Suppressor macrophage (primary cell): ENCODE measurements around the gene FRMD1.
A peak's percentile ranks its signal among the peaks of the same experiment; 100 is the strongest.

Source experiments
- DNase-seq, 4 experiments: peaks; one replicate each; pipeline ENCODE4 v3.0.0-alpha.2; 2020 to 2022

The FRMD1 gene

DNA sequence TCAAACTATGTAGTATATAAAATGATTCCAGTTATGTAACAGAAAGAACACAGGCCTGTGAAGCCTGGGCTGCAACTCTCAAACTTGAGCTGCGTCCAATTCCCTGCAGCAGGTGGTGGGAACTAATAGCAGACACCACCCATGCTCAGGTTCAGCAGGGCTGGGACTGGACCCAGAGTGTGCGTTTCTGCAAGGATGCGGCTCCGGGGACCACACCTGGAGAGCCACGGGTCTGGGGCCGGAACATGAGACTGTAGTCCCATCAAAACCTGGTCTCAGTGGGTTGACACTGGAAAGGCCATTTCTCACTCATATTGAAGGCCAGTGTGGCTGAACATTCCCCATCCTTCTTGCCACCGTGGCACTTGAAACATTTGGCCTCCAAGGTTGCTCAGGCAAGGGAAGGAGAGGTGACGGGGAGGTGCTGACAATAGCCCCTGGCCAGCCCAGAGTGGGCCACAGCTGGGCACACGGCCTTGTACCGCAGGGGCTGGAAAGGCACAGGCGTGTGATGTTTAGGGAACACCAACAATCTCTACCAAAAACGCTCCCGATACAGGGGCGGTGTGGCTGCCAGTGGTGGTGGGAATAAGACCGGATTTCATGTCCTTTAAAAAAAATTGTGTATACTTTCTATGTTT, 38.0 kb downstream of the FRMD1 start:
- DNase-seq: no peak

DNA sequence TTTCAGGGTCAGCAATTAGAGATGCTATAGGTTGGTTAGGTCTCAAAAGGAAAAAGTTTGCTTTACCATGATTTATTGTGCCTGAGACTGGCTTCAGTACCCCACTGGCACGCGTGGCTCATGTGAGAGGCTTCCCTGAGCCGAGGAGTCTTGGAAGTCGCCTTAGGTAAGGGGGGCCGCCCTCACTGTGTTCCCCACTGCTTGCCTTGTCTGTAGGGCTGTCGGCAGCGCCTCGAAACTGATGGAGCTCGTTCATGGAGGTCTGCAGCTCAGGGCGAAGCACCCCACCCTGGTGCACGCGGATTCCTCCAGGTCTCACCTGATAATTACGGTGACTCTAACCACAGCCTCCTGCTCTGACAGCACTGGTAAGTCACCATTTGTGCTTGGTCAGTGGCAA, 39.2 kb downstream of the FRMD1 start:
- no peak for DNase-seq

- DNase-seq: no peak
Measured at GRCh38 chr6:168039301-168039700, 39.7 kb downstream of the FRMD1 start.

DNA sequence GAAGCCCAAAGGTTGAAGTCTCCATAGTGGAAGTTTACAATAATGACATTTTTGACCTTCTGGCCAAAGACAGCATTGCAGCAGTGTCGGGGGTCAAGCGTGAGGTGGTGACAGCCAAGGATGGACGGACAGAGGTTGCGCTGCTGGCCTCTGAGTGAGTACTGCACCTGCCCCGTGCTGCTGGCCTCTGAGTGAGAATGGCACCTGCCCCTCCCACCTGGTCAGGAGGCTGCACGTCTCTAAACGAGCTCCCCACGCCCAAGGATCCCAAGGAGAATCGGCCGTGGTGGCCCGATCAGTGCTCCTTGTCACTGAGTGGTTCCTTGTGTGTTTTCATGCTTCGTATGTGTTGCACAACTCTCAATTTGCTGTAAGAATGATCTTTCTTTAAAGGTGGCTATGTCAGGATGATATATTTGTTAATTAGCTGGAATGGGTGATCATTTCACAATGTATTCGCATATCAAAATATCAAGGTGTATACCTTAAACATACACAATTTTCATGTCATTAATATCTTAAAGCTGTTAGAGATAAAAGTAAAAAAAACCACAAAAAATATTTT, 40.4 kb downstream of the FRMD1 start:
- DNase-seq: no peak

DNA sequence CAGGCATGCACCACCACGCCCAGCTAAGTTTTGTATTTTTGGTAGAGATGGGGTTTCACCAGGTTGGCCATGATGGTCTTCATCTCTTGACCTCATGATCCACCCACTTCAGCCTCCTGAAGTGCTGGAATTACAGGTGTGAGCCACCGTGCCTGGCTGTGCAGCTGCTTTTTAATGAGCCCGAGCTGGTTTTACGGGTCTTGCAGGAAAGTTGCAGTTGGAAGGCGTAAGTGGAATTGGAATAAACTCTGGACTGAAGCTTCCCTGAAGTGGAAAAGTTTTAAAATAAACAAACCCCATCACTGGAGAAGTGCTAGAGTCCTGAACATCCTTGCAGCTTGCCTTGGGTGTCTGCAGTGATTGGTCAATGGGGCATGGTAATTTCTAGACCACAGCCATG, 41.2 kb downstream of the FRMD1 start:
- no peak for DNase-seq

DNA sequence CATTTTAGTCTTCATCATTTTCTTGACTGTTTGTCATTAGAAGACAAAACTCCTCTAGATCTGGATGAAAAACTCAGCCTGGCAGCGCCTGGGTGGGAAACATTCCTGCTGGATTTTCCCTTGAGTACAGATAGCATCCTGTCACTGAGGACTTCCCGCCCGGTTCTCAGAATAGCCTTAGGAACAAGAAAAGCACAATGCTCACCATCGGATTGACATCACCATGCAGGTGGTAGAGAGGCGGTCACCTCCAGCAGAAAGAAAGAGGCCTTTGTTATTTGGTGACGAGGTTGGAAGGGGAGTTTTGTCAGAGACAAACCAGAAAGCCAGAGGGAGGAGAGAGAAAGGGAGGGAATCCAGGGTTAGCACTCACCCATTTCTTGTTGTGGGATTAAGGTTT, 41.8 kb downstream of the FRMD1 start:
- DNase-seq: no peak

- no peak for DNase-seq
Measured at GRCh38 chr6:168035661-168036545, 43.1 kb downstream of the FRMD1 start.

GRCh38 chr6:168035098-168035660, 43.8 kb downstream of the FRMD1 start:
- DNase-seq: no peak

- no peak for DNase-seq
Measured at GRCh38 chr6:168034537-168034936, 44.5 kb downstream of the FRMD1 start.

GRCh38 chr6:168033791-168034190, 45.2 kb downstream of the FRMD1 start:
- DNase-seq: no peak

GRCh38 chr6:168032005-168032760, 46.8 kb downstream of the FRMD1 start:
- DNase-seq: peak in 1 of 4 experiments; percentile 12

- no peak for DNase-seq
Measured at GRCh38 chr6:168031411-168031971, 47.5 kb downstream of the FRMD1 start.

DNA sequence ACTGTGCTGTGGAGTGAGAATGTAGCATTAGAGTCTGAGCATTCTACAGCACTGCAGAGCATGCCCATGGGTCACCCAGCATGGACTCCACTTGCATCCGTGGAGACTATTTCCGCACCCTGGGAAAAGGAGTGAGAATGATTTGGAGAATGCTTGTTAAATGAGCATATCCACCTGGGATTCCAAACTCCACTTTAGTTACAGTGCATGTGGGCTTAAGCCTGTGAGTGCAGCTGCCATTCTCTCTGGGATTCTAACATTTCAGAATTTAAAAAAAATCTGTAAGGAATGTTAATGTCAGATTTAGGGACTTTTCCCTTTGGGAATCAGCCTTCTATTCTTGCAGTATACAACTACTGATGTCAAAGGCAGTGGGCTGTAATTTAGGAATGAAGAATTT, 48.1 kb downstream of the FRMD1 start:
- no peak for DNase-seq

DNA sequence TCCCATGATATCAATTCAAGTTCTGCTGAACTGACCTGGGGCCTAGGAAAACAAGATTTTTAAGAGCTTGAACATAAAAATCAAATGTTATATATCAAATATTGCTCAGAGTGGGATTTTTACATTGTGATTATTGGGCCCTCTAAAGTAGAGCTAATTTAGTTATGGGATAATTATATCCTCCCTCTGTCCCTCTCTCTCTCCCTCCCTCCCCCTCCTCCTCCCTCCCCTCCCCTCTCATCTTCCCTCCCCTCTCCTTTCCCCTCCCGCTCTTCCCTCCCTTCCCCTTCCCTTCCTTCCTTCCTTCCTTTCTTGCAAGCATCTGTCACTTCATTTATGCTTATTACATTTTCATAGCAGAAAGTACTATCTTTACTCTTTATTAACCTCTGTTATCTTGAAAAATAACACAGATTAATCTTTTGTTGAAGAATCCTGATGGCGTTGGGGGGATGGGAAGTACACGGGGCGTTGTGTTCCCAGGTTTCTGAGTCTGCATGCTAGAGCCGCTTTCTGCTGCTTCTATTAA, 48.7 kb downstream of the FRMD1 start:
- DNase-seq: no peak

DNA sequence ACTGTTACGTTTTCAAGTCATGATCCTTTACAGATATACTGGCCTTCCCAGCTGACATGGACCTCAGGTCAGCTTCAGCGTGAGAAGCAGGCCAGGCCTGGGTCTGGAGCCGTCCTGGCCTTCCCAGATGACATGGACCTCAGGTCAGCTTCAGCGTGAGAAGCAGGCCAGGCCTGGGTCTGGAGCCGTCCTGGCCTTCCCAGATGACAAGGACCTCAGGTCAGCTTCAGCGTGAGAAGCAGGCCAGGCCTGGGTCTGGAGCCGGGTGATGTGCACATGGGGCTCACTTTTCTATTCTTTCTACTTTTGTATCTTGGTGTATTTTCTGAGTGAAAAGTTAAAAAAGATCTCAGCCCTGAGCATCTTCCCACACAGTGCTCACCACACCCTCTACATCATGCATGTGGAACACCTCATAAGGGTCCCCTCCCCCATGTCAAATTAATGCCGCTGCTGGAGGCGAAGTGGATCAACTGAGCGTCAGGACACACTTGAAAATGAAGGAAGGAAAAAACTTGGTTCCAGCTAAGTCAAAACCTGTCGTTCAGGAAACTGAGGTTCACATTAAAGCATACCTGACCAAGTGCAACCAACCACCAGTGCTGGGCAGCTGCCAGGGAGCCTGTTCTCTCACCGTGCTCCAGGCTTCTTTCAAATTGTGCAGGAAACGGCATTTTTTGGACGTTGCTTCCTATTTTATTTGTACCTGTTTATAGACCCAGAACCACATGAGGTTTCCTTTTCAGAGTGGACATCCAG, 49.4 kb downstream of the FRMD1 start:
- no peak for DNase-seq

- no peak for DNase-seq
Measured at GRCh38 chr6:168028181-168028580, 50.8 kb downstream of the FRMD1 start.

DNA sequence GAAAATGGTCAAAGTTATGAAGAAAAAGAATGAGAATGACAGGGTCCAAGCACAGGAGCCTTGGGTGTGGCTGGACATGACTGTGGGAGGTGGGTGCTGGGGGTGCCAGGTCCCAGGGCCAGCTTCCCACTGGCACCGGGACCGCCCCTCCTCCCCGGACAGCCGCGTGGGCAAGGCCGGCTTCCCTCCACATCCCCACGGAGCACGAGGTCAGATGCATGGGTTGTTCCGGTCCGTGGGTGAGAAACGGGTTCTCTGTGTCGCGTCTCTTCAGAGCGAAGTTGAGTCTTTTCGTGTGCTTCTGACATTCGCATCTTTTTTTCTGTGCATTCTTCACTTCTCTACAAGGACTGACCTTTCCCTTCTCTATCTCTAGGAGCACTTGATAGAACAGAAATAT, 51.5 kb downstream of the FRMD1 start:
- DNase-seq: no peak

DNA sequence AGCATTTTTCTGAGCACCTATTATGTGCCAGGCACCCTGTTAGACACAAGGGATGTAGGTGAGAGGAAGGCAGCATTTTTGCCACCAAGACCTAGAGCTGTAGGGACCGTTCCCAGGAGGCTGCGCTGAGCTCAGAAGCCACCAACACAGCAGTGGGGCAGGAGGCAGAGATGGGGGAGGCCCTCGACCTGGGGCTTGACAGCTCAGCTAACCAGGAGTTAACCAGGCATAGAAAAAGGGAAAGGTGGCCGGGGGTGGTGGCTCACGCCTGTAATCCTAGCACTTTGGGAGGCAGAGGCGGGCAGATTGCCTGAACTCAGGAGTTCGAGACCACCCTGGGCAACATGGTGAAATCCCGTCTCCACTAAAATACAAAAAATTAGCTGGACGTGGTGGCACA, 52.1 kb downstream of the FRMD1 start:
- no peak for DNase-seq

DNA sequence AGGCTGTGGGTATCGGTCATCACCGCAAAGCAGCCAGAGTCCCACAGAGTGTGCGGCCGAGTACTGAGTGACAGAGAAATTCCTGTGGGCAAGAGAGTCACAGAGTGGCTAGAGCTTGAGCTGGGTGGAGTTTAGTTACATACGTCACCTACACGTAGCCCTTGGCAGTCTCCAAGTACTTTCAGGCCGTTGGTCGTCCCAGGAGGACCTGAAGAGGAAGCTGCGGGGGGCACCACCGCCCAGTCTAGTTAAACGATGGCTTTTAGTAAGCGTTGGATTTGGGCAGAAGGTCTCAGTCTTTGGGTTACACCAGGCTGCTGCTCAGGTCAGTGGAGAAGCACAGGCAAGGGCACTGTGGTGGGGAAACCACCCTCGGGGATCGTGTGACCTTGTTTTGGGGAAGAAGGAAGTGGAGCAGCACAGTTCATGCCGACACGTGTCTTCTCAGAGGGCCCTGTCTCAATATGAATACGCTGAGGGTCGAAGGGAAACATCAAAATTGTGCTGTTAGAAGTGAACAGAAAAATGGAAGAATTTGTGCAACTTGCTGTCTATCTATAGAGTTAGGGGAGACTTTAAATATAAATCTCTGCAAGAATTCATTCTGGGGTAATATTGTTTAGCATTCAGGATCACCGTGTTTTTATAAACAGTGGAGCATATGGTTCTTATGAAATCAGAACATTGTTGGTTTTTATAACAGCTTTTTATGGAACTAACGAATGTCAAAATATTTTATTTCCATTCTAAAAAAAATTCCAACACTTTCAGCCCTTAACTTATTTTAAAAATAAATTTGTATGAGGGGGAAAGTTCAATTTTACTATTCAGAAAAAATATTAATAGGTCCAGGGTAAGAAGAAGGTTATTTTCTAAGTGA, 52.9 kb downstream of the FRMD1 start:
- DNase-seq: peak in 1 of 4 experiments; percentile 11

DNA sequence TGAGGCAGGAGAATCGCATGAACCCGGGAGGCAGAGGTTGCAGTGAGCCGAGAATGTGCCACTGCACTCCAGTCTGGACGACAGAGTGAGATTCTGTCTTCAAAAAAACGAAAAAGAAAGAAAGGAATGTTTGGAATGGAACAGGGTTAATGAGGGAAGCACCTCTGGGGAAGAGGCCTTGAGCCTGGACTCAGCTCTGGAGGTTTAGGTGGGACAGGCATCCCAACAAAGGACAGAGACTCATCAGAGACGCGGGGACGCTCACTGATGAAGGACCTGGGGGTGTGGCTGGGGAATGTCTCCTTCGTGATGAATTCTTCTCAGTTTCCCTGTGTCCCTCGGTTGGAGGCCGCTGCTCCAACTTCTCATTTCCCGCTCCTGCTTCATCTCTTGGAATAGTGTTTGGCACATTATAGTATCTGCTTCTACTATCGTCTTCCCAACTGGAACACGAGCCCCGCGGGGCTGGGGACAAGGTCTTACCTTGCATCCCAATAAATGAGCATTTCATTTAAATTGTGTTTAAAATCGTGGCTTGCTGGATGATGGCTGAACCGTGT, 54.0 kb downstream of the FRMD1 start:
- no peak for DNase-seq
